SK-N-MC (cell line): ENCODE data around the gene NRP2.

Experiments
- EZH2 ChIP-seq: fragments of 200-600 bp; sonication (generic); IDR thresholded peaks from one replicate; pipeline ENCODE4 v1.6.1; 2017; ENCODE audit warnings: antibody characterized with exemption
- POLR2AphosphoS5 ChIP-seq: IDR thresholded peaks from 2 replicates; pipeline ENCODE4 v1.6.1; 2012; ENCODE audit warnings: mild to moderate bottlenecking, low read depth, low read length, borderline replicate concordance

DNA sequence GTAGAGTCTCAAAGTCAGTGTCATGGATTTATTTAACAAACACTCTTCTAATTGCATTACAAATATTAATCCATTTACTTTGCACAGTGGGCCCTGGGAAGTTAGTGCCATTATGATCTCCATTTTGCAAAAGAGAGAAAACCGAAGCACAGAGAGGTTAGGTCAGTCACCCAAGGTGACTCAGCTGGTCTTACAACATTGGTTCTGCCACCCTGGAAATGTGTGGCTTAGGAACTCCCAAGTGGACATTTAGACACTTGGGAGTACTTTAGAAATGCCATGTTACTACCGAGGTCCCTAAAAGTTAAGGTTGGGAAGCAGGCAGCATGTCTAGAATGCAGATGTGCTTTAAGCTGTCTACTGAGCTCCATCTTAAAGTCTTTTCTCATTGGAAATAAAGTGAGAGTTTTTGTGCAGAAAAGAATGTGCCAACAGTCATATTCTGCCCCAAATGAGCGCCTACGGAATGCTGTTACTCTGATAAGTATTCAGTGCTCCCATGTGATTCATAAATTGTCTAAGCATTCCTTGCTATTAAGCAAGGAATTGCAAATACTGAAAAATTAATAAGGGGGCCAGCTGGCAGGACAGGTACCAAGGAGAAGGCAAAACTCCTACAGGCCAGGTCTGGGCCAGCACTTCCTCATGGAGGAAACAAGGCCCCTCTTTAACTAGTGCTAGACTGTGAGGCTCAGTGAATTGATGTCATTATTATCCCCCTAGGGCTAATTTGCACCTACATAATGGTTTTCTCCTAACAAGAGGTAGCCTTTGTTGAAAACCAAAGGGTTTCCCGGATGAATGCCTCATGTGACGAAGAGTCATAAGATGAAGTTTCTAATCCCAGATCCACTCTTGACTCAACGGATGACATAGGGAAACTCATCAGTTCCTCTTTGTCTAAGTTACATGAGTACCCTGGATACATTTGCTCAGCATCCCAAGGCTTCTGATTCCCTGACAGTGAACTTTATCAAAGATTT lies 16.3 kb downstream of the NRP2 start:
- TF ChIP-seq EZH2, result no peak
- TF ChIP-seq POLR2AphosphoS5, result no peak
